GM21423 (cell line): ENCODE data around the gene PHETA1.
"Not testable (repeated sequence)": the region's sequence is repeated elsewhere in the genome, so short reads cannot be mapped to it uniquely, and the experiment has no call there.

Source experiments
- ATAC-seq: cut with Tn5 transposase; IDR thresholded peaks from one replicate; pipeline ENCODE4 v1.9.1; 2021; ENCODE audit warnings: mild to moderate bottlenecking, moderate library complexity; ENCODE audit not compliant: unreplicated experiment

Gene PHETA1

DNA sequence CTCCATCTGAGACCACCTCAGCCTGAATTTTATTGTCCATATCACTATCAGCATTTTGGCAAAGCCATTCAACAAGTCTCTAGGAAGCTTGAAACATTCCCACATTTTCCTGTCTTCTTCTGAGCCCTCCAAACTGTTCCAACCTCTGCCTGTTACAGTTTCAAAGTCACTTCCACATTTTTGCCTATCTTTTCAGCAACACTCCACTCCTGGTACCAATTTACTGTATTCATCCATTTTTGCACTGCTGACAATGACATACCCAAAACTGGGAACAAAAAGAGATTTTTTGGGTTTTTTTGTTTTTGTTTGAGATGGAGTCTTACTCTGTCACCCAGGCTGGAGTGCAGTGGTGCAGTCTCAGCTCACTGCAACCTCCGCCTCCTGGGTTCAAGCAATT, 4.3 kb upstream of the PHETA1 start:
- not testable (repeated sequence) for ATAC-seq

DNA sequence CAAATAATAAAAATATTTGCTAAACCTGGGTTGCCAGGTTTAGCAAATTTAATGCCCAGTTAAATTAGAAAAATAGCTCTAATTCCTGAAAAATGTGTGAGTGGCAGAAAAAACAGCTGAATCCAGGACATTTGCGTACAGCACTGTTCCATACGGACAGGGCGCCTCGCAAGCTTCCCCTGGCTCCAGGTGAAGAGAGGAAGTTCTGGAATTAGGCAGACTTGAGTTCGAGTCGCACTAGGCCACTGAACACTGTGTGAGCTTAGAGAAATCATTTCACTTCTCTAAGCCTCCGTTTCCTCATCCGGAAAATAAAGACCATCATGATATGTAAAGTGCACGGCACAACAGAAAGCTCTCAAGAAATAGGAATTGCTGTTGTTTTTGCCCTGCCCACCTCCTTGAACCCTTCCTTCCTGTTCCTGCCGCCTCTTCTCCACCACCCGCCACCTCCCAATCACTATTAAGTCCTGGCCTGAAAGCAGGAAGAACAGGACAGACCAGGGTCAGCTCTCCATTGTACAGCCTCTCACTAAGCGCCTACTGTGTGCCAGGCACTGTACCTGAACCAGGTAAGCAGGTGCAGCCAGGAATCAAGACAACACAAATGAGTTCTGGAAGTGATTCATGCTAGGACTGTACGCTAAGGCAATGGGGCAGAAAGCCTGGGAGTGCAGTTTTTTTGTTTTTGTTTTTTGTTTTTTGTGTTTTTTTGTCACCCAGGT, 763 bp upstream of the PHETA1 start:
- no peak for ATAC-seq

DNA sequence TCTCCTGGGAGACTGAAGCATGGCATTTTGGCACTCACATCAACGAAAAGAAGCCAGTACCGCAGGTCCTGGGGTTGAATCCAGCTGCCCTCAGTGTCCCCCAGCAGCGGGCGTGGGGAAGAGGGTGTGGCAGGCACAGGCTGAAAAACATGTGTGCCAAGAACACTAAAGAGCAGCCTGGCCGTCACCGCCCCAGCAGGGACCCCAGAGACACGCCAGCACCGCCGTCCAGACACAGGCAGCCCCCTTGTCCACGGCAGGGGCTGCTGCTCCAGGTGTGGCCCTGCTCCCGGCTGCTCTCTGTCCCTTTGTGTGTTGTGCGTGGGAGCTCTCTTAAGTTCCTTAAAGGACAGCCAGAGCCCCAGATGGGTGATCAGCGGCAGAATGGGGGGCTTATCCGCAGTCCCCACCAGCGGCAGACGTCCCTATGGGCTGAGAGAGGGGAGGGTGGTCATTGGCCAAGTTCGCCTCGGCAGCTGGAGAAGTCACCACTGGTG, 556 bp downstream of the PHETA1 start:
- ATAC-seq = no peak

DNA sequence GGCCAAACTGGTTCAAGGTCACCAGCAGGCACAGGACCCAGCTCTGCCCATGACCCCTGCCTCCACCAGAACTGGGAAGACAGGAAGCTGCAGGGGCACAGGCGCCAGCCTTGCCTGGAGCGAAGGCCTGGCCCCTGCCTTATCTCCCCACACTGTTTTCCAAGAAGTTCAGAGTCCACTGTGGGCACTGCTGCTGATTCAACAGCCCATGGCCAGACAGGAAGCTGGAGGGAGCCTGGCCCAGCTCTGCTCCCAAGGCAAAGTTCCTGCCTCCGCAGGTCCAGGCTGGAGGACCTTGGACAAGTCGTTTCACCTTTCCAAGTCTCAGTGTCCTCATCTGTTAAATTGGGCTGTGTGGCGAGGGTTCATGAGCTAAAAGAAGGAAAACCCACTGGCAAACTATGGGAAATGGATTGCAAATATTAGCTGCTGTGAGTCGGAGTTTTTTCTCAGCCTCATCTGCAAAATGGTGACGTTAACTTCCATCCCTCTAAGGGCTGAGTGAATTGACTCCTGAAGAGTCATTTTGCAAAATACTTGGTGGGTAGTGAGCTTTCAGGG, 1.2 kb downstream of the PHETA1 start:
- no peak for ATAC-seq

DNA sequence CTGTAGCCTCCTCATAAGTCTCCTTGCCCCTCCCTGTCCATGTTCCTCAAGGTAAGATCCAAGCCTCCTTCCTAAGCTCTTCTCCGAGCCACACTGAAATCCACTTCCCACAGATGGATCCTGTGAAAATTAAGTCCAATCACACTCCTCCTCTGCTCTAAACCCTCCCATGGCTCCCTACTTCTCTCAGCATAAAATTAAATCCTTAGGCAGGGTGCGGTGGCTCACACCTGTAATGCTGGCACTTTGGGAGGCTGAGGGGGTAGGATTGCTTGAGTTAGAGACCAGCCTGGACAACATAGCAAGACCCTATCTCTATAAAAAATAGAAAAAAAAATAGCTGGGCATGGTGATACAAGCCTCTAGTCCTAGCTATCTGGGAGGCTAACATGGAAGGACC, 2.3 kb downstream of the PHETA1 start:
- ATAC-seq = no peak

DNA sequence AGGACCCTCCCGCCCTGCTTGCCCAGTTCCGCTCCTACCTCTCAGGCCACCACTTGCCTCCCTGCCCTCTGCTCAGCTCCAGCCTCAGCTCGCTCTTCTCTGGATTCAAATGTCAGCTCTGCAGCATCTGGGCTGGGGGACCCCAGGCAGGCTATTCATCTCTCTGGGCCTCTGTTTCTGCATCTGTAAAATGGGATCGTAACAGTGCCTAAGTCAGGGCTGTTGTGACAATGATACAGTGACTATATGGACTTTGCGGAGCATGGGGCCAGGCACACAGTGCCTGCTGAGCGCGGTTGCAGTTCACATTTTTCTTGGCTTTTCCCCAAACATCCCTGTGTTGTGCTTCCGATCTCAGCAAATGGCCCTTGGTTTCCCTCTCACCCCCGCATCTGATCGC, 2.8 kb downstream of the PHETA1 start:
- ATAC-seq = no peak

GRCh38 chr12:111363578-111363977, 5.3 kb downstream of the PHETA1 start:
- no peak for ATAC-seq

- ATAC-seq = no peak
Measured at GRCh38 chr12:111362687-111363475, 6.0 kb downstream of the PHETA1 start.

DNA sequence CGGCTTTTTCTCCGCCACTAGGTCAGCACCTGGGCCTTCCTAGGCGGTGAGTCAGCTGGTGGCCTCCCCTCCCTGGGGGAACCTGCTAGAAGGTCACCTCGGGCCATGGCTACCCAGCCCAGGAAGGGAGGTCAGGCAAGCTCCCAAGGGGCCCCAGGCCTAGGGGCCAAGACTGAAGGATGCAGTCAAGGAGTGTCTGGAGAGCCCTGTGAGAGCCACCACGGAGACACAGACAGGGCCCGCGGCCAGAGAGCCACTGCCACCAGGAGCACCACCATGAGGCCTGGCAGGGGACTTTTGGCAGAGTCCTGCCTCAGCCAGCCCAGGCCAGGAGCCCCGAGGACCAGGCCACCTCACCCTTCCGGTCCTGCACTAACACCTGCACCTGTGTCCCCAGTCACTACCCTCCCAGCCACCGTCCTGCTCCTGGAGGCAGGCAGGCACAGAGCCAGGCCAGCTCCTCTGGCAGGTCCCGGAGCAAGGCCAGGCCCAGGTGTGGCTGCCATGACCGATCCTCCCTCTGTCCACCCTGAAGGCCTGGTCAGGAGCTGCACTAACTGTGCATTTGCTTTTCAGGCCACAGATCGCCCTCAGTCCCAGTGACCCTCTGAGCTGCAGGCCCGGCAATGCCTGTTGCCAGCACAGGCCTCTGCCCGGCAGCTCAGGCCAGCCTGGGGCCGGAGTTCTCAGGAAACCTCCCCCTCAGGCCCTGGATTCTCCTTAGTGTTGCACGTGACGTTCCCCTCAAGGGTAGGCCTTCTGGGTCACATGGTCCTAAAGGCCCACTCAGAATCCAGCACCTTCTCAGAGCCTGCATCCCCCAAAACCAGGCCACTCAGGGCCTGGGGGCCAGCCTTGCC, 6.9 kb downstream of the PHETA1 start:
- no peak for ATAC-seq

- ATAC-seq = no peak
Measured at GRCh38 chr12:111361073-111361716, 7.7 kb downstream of the PHETA1 start.

- ATAC-seq = no peak
Measured at GRCh38 chr12:111360325-111360930, 8.5 kb downstream of the PHETA1 start.

- ATAC-seq = no peak
Measured at GRCh38 chr12:111359914-111360276, 9.0 kb downstream of the PHETA1 start.

GRCh38 chr12:111359231-111359913, 9.5 kb downstream of the PHETA1 start:
- no peak for ATAC-seq

DNA sequence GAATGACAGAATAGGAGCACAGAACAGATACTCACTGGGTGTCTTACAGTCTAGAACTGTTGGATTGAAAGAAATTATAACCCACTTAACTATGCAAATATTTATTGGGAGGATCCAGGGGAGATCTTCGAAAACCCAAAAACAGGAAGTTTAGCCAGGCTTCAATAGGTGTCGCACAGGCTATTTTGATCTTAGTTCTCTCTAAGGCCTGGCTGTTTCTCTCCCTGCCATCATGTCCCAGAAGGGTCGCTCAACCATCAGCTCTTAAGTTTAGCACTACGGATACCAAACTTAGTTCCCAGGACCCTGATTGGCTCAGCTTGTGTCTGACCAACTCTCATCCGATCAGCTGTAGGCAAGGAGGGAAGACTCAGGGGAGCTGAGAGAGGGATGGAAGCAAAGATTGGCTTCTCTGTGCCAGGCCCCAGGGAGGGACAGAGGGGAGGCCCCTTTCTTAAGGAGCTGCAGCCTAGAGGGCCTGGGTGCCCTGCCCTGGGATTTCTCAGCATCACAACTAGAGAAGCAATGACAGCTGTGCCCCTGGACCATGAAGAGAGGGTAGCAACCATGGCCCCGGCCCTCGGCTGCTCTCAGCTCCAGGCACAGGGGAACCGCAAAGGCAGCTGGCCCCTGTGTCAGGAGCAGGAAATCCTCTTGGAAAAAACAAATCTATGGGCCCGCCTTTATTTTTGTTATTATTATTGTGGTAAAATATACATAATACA, 13.5 kb downstream of the PHETA1 start:
- ATAC-seq = no peak

- no peak for ATAC-seq
Measured at GRCh38 chr12:111354511-111354910, 14.4 kb downstream of the PHETA1 start.

DNA sequence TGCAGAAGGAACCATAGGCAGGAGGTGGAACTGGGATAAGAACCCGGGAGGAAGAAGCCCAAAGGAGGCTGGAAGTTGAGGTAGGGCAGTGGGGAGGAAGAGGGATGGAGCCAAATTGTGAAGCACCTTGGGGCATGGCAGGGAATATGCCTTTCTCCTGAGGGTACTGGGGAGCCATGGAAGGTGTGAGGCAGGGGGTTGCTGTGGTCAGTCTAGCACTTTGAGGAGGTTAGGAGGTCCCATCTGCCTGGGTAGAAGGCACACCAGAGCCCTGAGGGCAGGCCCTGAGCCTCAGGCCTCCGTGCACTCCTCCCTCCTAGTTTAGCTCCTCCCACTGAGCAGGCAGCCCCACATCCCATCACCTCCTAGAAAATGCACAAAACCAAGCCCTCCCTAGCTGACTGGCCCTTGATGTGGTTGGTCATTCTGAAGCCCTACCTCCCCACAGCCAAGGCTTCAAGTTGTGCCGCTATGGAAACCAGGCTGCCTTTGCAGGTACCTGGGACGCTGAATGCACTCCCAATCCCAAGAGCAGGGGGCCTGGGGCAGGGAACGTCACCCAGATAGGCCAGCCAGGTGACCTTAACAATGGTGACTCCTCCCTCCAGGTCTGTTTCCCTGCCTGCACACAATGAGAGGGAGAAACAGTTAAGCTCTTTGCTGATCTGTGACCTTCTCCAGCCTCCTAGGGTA, 15.1 kb downstream of the PHETA1 start:
- ATAC-seq = no peak

- no peak for ATAC-seq
Measured at GRCh38 chr12:111353026-111353425, 15.9 kb downstream of the PHETA1 start.

DNA sequence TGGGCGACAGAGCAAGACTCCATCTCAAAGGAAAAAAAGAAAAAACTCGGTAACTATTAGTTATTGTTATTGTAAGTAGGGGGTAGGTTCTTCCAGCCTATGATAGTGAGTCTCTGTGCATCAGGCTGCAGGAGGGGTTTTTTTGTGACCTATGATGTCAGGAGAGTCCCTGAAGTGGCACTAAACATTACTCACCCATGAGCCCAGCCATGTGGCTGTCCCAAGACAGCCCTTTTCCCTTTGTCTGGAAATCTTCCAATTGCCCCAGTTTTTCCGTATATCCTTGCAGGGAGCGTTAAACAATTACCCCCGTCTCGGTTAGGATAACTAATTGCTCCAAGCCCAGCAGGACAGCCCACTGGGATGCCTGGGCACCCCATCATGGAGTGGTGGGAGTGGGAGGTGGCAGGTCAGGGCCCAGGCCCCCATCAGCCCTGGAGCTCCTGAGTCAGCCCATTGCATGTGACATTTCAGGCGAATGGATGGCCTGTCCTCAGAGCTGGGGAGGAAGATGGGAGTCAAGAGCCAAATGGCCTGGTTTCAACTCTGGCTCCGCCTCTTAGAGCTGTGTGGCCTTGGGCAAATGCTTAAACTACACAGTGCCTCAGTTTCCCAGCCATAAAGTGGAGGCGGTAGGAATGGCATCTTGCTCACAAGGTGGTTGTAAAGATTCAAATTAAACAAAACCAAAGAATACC, 16.4 kb downstream of the PHETA1 start:
- ATAC-seq = no peak
